Measurements from ENCODE around the gene QPCTL. TPM values are rescaled to one million over a fixed set of nuclear protein-coding genes. Genes with fewer than 3 reads are reported as not detected.

QPCTL gene
- total and polyA plus RNA-seq, 9 of the 15 experiments (the other 6 are each of a cell fraction or from before 2014, with no cell fraction given), result 0.99 to 31.3 (median 12.7) TPM

DNA sequence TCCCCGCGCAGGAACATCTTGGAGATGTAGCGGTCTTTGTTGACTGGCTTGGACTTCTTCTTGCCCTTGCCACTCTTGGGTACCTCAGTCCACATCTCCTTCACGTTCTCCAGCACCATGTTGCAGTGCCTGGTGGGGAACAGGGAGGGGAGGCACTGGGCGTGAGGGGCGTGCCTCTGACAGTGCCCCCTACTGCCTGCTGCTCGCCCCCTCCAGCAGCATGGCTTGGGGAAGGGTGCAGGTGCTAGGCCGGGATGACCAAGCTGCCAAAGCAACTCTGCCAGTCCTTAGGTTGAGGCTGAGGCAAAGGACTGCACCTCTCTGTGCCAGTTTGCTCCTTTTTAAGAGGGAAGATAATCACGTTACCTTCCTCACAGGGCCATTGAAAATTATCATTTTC, 4.9 kb upstream of the QPCTL start:
- Histone ChIP-seq H3K4me2 (ENCODE audit: insufficient read depth, low read length) (no peak overlapping the region), H3K4me3 (no peak overlapping the region), H3K9ac (ENCODE audit: insufficient read depth in 1 of 2, low read depth in 2 of 2, low read length in 2 of 2) (no peak overlapping the region), H3K27me3 (ENCODE audit: control insufficient read depth in 2 of 2, insufficient read depth in 2 of 2, low read length in 2 of 2) (no peaks in the 10 kb centered on the region), H4K20me1 (replicated peaks; ENCODE audit: control insufficient read depth, insufficient read depth, low read length) (0 out of 2 replicates have a peak, but pooled peaks cover 4% of the 10 kb centered on the region), H3K36me3 (ENCODE audit: control insufficient read depth, insufficient read depth, low read length) (peaks cover 64% of the 10 kb centered on the region; the same call in 2 of the 3 replicates), H3K4me1 (replicated peaks in 1 of 2; ENCODE audit: control insufficient read depth in 2 of 2, insufficient read depth in 2 of 2, low read length in 2 of 2) (peaks cover 4 to 9% of the 10 kb centered on the region in 2 experiments; a peak in 4 of 5 replicates), H3K9me1 (ENCODE audit: control insufficient read depth, insufficient read depth, low read length) (no peaks in the 10 kb centered on the region), H2AFZ (ENCODE audit: low read depth, low read length) (no peak overlapping the region), H3K79me2 (ENCODE audit: control insufficient read depth, insufficient read depth, low read length) (peaks cover 32% of the 10 kb centered on the region), H3K9me3 (replicated peaks; ENCODE audit: control insufficient read depth, insufficient read depth, low read depth, low read length) (no peaks in the 10 kb centered on the region), H3K27ac (ENCODE audit: extremely low read depth, low read depth, low read length) (no peak overlapping the region)
- TSS peak; percentile 13 for BruUV-seq (replicated peaks)
- ATAC-seq (no peak), DNase-seq (ENCODE audit: extremely low read depth in 1 of 4, low spot score in 3 of 4) (no peak), FAIRE-seq (no peak)
- intact Hi-C loops (cut with micrococcal nuclease) (no loop called here), in situ Hi-C loops (cut with MboI) (no loop called here)
- WGBS (ENCODE audit: insufficient coverage, low coverage, missing lambda C conversion rate), result 95% methylated on average over 7 of the region's 9 CpGs
- POLR2A ChIA-PET, result interaction anchor here (0.6 to 3.3 kb wide), 2 partner anchors 9 to 30 kb away, joined by 3 to 12 read pairs; no protein-coding TSS in a partner anchor
- CTCF ChIA-PET (ENCODE audit: low intra/inter-chr PET ratio), result no interaction called here
- TF ChIP-seq, protein P1, sequence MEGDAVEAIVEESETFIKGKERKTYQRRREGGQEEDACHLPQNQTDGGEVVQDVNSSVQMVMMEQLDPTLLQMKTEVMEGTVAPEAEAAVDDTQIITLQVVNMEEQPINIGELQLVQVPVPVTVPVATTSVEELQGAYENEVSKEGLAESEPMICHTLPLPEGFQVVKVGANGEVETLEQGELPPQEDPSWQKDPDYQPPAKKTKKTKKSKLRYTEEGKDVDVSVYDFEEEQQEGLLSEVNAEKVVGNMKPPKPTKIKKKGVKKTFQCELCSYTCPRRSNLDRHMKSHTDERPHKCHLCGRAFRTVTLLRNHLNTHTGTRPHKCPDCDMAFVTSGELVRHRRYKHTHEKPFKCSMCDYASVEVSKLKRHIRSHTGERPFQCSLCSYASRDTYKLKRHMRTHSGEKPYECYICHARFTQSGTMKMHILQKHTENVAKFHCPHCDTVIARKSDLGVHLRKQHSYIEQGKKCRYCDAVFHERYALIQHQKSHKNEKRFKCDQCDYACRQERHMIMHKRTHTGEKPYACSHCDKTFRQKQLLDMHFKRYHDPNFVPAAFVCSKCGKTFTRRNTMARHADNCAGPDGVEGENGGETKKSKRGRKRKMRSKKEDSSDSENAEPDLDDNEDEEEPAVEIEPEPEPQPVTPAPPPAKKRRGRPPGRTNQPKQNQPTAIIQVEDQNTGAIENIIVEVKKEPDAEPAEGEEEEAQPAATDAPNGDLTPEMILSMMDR (IDR thresholded peaks at IDR 0.05 in 2 of 3, conservative IDR thresholded peaks at IDR 0.05 in 1 of 3; ENCODE audit: insufficient read depth in 2 of 3, low read depth in 1 of 3, low read length in 3 of 3), result 0 out of 6 replicates have a peak, but pooled peaks of 1 of the 3 experiments have one; percentile 13
- TF ChIP-seq, protein P2, sequence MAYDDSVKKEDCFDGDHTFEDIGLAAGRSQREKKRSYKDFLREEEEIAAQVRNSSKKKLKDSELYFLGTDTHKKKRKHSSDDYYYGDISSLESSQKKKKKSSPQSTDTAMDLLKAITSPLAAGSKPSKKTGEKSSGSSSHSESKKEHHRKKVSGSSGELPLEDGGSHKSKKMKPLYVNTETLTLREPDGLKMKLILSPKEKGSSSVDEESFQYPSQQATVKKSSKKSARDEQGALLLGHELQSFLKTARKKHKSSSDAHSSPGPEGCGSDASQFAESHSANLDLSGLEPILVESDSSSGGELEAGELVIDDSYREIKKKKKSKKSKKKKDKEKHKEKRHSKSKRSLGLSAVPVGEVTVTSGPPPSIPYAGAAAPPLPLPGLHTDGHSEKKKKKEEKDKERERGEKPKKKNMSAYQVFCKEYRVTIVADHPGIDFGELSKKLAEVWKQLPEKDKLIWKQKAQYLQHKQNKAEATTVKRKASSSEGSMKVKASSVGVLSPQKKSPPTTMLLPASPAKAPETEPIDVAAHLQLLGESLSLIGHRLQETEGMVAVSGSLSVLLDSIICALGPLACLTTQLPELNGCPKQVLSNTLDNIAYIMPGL (CRISPR knock-in tag; IDR thresholded peaks at IDR 0.05), result no peak
- TF ChIP-seq TBL1XR1 (IDR thresholded peaks at IDR 0.05; ENCODE audit: low read length in 2 of 2), result no peak
- no peak for TF ChIP-seq U2AF1 (optimal IDR thresholded peaks at IDR 0.05; ENCODE audit: low read depth, low read length)
- TF ChIP-seq, protein P3, sequence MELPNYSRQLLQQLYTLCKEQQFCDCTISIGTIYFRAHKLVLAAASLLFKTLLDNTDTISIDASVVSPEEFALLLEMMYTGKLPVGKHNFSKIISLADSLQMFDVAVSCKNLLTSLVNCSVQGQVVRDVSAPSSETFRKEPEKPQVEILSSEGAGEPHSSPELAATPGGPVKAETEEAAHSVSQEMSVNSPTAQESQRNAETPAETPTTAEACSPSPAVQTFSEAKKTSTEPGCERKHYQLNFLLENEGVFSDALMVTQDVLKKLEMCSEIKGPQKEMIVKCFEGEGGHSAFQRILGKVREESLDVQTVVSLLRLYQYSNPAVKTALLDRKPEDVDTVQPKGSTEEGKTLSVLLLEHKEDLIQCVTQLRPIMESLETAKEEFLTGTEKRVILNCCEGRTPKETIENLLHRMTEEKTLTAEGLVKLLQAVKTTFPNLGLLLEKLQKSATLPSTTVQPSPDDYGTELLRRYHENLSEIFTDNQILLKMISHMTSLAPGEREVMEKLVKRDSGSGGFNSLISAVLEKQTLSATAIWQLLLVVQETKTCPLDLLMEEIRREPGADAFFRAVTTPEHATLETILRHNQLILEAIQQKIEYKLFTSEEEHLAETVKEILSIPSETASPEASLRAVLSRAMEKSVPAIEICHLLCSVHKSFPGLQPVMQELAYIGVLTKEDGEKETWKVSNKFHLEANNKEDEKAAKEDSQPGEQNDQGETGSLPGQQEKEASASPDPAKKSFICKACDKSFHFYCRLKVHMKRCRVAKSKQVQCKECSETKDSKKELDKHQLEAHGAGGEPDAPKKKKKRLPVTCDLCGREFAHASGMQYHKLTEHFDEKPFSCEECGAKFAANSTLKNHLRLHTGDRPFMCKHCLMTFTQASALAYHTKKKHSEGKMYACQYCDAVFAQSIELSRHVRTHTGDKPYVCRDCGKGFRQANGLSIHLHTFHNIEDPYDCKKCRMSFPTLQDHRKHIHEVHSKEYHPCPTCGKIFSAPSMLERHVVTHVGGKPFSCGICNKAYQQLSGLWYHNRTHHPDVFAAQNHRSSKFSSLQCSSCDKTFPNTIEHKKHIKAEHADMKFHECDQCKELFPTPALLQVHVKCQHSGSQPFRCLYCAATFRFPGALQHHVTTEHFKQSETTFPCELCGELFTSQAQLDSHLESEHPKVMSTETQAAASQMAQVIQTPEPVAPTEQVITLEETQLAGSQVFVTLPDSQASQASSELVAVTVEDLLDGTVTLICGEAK (IDR thresholded peaks at IDR 0.05), result no peak
- TF ChIP-seq, protein P3 (CRISPR knock-in tag; IDR thresholded peaks at IDR 0.05), result no peak
- TF ChIP-seq POLR2G (IDR thresholded peaks at IDR 0.05; ENCODE audit: low read depth, low read length), result peak; percentile 69
- TF ChIP-seq ZBTB7A (IDR thresholded peaks at IDR 0.05; ENCODE audit: borderline replicate concordance, control insufficient read depth, low read depth, low read length), result no peak
- no peak for TF ChIP-seq NFATC3 (IDR thresholded peaks at IDR 0.05)

All from K562 (cell line).